Prostate gland (tissue), 2 donors: ENCODE results near the gene HOXA4.

Source experiments
- POLR2AphosphoS5 ChIP-seq: sonication (generic); formaldehyde crosslinking; IDR thresholded peaks from one replicate; pipeline ENCODE4 v1.6.1; 2017; ENCODE audit warnings: antibody characterized with exemption
- TF ChIP-seq, protein P1 (sequence below), 4 experiments: fragments of 200-600 bp in 2 of 4; fragments of 450-650 bp in 2 of 4; sonication (generic) in 2 of 4; IDR thresholded peaks; 1 replicate in 3 of 4; 2 replicates in 1 of 4; pipeline ENCODE4 v1.5.1; 2016 to 2019; ENCODE audit warnings: antibody characterized with exemption in 4 of 4, mild to moderate bottlenecking in 2 of 4, moderate library complexity in 2 of 4

DNA sequence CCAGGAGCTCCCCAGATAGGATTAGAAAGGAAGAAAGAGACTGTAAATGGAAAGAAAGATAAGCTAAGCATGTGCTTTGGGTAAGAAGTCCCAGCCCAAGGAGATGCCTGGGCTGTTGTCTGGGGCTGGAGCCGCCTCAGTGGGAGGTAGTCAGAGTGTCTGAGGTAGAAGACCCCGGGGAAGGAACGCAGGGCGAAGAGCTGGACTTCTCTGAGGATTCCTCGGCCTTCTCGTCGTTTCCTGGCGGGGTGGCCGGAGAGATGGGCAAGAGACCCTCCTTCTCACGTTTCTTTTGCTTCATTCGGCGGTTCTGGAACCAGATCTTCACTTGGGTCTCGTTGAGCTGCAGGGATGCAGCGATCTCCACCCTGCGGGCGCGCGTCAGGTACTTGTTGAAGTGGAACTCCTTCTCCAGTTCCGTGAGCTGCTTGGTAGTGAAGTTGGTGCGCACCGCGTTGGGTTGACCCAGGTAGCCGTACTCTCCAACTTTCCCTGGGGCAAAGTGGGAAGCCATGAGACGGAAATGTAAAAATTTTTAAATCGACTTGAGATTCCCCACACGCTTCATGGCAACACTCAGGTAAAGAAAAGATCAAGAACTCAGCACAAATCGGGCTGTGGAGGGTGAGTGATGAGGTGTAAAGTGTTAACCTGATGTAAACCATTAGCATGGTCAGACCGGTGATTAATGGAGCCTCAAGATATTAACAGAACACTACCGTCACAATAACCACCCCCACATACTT, 36.1 kb downstream of the HOXA4 start:
- TF ChIP-seq, protein P1, sequence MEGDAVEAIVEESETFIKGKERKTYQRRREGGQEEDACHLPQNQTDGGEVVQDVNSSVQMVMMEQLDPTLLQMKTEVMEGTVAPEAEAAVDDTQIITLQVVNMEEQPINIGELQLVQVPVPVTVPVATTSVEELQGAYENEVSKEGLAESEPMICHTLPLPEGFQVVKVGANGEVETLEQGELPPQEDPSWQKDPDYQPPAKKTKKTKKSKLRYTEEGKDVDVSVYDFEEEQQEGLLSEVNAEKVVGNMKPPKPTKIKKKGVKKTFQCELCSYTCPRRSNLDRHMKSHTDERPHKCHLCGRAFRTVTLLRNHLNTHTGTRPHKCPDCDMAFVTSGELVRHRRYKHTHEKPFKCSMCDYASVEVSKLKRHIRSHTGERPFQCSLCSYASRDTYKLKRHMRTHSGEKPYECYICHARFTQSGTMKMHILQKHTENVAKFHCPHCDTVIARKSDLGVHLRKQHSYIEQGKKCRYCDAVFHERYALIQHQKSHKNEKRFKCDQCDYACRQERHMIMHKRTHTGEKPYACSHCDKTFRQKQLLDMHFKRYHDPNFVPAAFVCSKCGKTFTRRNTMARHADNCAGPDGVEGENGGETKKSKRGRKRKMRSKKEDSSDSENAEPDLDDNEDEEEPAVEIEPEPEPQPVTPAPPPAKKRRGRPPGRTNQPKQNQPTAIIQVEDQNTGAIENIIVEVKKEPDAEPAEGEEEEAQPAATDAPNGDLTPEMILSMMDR (IDR thresholded peaks at IDR 0.05) = no peak
- TF ChIP-seq POLR2AphosphoS5 = no peak
